C4-2B (cell line): ENCODE results near the gene PPP3CA.
"Not testable (repeated sequence)": the region's sequence is repeated elsewhere in the genome, so short reads cannot be mapped to it uniquely, and the experiment has no call there.

ENCODE experiments used
- H3K27ac ChIP-seq: fragments of 450-650 bp; 2 replicates; pipeline ENCODE4 v1.5.1; 2017
- ZFX ChIP-seq: fragments of 450-650 bp; IDR thresholded peaks from 2 replicates; pipeline ENCODE4 v1.6.1; 2017
- TF ChIP-seq, protein P1 (sequence below): fragments of 450-650 bp; conservative IDR thresholded peaks from 2 replicates; pipeline ENCODE4 v1.5.1; 2017; ENCODE audit warnings: mild to moderate bottlenecking

The PPP3CA gene

DNA sequence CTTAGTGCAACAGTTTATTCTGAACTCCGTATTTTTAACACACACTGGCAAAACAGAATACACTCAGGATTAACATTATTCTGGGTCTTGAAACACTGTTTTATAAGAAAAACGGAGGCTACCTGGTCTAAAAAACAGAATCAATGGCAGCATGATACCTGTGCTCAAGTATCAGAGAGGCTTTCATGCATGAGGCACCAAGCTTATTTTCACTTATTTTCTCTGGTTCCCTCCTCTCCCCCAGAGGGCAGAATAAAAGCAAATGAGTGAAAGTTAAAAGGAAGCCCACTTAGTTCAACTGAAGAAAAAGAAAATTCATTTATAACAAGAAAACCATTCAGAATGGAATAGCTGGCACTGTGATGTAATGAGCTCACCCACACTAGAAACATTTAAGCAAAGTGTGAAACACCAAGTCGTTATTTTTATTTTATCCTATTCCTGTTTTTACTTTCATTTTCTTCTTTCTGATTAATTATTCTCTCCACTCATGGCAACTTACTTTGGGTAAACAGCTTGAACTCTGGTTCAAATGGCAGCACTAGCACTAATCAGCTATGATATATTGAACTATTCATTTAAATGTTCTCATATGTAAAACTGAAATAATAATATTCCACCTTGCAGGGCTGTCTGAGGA is 211.8 kb downstream of the PPP3CA start:
- no peak overlapping the region for H3K27ac ChIP-seq
- TF ChIP-seq, protein P1, sequence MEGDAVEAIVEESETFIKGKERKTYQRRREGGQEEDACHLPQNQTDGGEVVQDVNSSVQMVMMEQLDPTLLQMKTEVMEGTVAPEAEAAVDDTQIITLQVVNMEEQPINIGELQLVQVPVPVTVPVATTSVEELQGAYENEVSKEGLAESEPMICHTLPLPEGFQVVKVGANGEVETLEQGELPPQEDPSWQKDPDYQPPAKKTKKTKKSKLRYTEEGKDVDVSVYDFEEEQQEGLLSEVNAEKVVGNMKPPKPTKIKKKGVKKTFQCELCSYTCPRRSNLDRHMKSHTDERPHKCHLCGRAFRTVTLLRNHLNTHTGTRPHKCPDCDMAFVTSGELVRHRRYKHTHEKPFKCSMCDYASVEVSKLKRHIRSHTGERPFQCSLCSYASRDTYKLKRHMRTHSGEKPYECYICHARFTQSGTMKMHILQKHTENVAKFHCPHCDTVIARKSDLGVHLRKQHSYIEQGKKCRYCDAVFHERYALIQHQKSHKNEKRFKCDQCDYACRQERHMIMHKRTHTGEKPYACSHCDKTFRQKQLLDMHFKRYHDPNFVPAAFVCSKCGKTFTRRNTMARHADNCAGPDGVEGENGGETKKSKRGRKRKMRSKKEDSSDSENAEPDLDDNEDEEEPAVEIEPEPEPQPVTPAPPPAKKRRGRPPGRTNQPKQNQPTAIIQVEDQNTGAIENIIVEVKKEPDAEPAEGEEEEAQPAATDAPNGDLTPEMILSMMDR, result no peak
- TF ChIP-seq ZFX, result no peak

DNA sequence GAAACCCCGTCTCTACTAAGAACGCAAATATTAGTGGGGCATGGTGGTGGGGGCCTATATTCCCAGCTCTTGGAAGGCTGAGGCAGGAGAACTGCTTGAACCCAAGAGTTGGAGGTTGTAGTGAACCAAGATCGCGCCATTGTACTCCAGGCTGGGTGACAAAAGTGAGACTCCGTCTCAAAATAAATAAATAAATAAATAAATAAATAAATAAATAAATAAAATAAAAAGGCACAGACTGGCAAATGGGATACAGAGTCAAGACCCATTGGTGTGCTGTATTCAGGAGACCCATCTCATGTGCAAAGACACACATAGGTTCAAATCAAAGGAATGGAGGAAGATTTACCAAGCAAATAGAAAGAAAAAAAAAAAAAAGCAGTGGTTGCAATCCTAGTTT is 216.3 kb downstream of the PPP3CA start:
- H3K27ac ChIP-seq, result not testable (repeated sequence)

DNA sequence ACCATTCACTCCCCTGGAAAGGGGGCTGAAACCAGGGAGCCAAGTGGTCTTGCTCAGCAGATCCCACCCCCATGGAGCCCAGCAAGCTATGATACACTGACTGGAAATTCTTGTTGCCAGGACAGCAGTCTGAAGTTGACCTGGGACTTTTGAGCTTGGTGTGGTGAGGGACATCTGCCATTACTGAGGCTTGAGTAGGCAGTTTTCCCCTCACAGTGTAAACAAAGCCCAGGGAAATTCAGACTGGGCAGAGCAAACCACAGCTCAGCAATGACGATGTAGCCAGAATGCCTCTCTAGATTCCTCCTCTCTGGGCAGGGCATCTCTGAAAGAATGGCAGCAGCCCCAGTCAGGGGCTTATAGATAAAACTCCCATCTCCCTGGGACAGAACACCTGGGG is 218.4 kb downstream of the PPP3CA start:
- peak overlapping the region; percentile 19 for H3K27ac ChIP-seq

DNA sequence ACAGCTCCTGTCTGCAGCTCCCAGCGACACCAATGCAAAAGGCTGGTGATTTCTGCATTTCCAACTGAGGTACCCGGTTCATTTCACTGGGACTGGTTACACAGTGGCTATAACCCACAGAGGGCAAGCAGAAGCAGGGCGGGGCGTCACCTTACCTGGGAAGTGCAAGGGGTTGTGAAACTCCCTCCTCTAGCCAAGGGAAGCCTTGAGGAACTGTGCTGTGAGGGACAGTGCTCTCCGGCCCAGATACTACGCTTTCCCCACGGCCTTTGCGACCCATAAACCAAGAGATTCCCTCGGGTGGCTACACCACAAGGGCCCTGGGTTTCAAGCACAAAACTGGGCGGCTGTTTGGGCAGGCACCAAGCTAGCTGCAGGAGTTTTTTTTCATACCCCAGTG is 218.9 kb downstream of the PPP3CA start:
- TF ChIP-seq, protein P1, result no peak
- TF ChIP-seq ZFX, result no peak
- peak overlapping the region; percentile 19 for H3K27ac ChIP-seq

DNA sequence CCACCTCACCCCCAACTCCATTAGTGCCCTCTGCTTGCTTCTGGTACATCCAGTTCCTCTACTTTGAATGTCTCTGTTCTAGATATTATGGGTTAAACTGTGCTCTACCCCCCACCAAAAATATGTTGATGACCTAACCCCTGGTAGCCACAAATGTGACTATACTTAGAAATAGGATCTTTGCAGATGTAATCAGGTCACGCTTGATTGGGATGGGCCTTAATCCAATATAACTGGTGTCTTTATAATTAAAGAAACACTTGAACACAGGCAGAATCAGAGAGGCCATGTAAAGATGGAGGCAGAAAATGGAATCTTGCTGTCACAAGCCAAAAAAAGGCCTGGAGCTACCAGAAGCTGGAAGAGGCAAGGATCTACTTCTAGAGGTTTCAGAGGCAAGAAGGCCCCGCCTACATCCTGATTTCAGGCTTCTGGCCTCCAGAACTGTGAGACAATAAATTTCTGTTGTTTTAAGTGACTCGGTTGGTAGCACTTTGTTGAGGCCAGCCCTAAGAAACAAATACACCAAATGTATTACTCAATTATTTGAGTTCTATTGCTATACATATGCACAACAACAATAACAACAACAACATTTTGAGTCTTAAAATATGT is 220.0 kb downstream of the PPP3CA start:
- TF ChIP-seq, protein P1, result no peak
- TF ChIP-seq ZFX, result no peak
- no peak overlapping the region; the same call in 1 of the 2 replicates for H3K27ac ChIP-seq

DNA sequence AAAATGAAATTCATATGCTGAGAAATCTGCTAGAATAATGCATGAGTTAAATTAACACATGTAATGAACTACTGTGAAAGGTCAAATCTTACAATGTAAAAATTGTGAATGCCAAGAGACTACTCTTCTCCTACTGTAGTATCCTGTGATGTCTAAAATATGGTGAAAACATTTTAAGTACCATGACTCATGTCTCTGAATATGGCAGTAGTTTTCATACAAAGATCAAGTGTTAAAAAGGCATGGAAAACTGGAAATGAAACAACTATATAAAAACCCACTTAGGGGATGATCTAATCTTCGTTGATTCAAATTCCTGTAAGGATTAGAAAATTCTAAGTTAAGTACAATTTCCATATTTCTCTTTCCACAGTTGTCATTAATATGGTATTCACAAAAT is 221.3 kb downstream of the PPP3CA start:
- no peak overlapping the region for H3K27ac ChIP-seq
- TF ChIP-seq ZFX, result no peak
- TF ChIP-seq, protein P1, result no peak

DNA sequence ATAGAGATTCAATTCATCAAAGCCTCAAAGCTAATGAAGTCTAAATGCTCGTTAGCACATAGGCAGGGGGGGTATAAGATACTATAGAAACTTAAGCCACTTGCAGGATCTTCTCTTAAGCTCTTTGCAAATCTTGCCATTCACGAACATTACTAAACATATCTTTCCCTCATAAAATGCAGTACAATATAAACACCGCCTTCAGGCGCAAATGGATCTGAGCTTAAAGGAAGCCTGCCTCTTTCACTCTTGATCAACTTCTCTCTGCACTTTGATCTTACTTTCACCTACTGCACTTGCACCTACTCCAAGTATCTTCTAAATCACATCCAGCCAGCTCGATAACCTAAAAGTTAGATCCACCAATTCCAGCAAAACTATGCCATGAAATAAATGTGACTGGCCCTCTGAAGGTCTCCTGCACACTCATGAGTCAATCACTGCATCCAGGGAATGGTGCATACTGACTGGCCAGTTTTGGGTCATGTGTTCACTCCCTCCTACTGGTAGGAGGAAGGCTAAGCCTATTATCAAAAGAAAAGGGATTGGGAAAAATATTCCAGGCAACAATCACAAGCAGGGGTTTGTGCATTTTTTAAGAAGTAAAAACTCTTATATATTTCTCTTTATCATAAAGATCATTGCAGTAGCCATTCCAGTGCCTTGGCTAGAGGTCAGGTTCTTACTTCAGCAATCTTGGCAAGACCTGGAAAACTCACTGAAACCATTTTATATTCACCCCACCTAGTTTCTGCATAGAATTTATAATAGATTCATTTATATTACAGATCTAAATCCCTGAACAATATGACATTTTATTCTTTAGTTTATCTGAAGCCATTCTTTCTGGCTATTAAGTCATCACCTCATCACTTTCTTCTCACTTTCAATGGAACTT is 222.0 kb downstream of the PPP3CA start:
- no peak for TF ChIP-seq ZFX
- TF ChIP-seq, protein P1, result no peak
- H3K27ac ChIP-seq, result peak overlapping the region; percentile 44; the same call in 1 of the 2 replicates

DNA sequence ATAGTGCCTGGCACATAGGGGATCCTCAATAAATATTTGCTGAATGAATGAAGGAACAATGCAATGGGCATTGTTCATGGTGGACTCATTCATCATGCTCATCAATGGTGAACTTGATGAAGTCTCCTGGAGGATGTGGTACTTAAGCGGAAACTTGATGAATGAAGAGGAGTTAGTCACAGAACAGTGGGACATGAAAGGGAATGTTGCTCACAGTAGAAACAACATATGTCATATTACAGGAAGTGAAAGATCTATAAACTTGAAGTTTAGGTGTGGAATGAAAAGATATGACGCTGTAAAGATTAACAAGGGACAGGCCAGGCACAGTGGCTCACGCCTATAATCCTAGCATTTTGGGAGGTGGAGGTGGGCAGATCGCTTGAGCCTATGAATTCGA is 224.1 kb downstream of the PPP3CA start:
- TF ChIP-seq ZFX, result no peak
- peak overlapping the region; percentile 19; the same call in 1 of the 2 replicates for H3K27ac ChIP-seq
